ENCODE data around the gene TRAF2.

TRAF2 gene

DNA sequence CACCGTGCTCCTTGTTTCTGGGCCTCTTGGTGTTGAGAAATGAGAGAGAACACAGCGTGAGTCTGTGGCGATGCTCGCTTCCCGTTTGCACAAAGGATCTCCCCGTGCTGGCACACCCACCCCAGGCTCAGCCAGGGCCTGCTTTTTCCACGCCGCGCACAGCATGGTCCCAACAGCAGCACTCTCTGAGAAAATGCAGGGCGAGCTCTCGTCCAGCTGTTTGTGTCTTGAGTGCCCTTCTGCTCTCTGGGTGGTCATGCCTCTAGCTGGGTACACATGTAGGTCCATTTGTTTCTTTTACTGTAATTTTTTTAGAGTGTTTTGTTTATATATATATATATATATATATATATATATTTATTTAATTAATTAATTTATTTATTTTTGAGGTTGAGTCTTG is 31.6 kb downstream of the TRAF2 start:
- POLR2A ChIA-PET, result no interaction called here
- DNase-seq (ENCODE audit: low read depth, low spot score), result no peak
- CTCF ChIA-PET, result no interaction called here
- TF ChIP-seq, protein P1, sequence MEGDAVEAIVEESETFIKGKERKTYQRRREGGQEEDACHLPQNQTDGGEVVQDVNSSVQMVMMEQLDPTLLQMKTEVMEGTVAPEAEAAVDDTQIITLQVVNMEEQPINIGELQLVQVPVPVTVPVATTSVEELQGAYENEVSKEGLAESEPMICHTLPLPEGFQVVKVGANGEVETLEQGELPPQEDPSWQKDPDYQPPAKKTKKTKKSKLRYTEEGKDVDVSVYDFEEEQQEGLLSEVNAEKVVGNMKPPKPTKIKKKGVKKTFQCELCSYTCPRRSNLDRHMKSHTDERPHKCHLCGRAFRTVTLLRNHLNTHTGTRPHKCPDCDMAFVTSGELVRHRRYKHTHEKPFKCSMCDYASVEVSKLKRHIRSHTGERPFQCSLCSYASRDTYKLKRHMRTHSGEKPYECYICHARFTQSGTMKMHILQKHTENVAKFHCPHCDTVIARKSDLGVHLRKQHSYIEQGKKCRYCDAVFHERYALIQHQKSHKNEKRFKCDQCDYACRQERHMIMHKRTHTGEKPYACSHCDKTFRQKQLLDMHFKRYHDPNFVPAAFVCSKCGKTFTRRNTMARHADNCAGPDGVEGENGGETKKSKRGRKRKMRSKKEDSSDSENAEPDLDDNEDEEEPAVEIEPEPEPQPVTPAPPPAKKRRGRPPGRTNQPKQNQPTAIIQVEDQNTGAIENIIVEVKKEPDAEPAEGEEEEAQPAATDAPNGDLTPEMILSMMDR (IDR thresholded peaks at IDR 0.05; ENCODE audit: insufficient read depth, low read length, missing control alignments), result no peak
- H3K4me3 ChIP-seq (ENCODE audit: low read depth, low read length), result no peak overlapping the region

DNA sequence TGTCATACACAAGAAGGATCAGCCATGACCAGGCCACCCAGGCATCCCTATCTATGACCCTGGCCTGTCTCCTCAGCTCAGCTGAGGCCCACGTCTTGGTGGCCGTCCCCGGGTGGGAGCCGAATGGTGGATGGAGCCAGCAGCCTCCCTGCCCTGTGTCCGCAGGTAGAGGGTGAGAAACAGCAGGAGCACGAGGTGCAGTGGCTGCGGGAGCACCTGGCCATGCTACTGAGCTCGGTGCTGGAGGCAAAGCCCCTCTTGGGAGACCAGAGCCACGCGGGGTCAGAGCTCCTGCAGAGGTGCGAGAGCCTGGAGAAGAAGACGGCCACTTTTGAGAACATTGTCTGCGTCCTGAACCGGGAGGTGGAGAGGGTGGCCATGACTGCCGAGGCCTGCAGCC is 33.8 kb downstream of the TRAF2 start:
- TF ChIP-seq, protein P1 (IDR thresholded peaks at IDR 0.05; ENCODE audit: insufficient read depth, low read length, missing control alignments), result no peak
- POLR2A ChIA-PET, result no interaction called here
- no peak overlapping the region for H3K4me3 ChIP-seq (ENCODE audit: low read depth, low read length)
- CTCF ChIA-PET, result interaction anchor here (0.9 to 2.1 kb wide), 3 partner anchors 16 to 115 kb away, joined by 3 to 6 read pairs (median 4); no protein-coding TSS in a partner anchor
- no peak for DNase-seq (ENCODE audit: low read depth, low spot score)

DNA sequence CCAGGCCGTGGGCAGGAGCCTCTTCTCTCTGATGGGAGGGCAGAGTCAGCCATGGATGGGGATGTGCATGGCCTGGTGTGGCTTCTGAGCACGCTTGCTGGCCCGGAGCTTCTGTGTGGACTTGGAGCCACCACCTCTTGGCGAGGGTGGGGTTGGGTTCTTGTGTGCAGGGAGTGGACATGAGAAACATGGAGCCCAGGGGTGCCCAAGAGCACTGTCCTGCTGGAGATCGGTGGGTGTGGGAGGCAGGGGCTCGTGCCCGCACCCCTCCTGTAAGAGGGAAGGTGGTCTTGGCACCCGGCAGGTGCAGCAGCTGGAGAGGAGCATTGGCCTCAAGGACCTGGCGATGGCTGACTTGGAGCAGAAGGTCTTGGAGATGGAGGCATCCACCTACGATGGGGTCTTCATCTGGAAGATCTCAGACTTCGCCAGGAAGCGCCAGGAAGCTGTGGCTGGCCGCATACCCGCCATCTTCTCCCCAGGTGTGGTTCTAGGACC is 34.5 kb downstream of the TRAF2 start:
- CTCF ChIA-PET, result interaction anchor here (0.9 to 2.1 kb wide), 2 partner anchors 15 to 114 kb away, joined by 4 to 6 read pairs; no protein-coding TSS in a partner anchor

DNA sequence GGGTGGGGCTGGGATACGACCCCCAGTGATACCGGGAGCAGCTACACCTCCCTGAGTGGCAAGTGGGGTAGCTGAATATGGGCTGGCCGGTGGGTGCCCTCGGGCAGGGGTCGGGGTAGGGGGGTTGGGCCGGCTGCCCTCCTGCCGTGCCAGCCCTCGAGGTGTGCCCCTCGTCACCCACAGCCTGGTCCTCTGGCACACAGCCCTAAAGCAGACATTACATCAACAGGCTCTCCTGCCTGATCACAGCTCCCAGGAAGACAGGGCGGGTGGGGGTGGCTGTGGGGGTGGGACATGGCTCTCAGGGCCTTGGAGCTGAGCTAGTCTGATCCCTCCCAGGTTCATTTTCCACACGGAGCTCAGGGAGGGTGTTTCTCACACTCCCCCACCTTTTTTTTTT is 35.0 kb downstream of the TRAF2 start:
- CTCF ChIA-PET, result interaction anchor here (2.1 kb wide), 1 partner anchor 15 kb away, joined by 6 read pairs; no protein-coding TSS in a partner anchor
- no peak for DNase-seq (ENCODE audit: low read depth, low spot score)
- no peak overlapping the region for H3K4me3 ChIP-seq (ENCODE audit: low read depth, low read length)
- TF ChIP-seq, protein P1 (IDR thresholded peaks at IDR 0.05; ENCODE audit: insufficient read depth, low read length, missing control alignments), result no peak
- POLR2A ChIA-PET, result no interaction called here

More for the DNA sequence above, 34.5 kb downstream of the TRAF2 start:
- H3K4me3 ChIP-seq (ENCODE audit: low read depth, low read length), result no peak overlapping the region
- DNase-seq (ENCODE audit: low read depth, low spot score), result no peak
- TF ChIP-seq, protein P1 (IDR thresholded peaks at IDR 0.05; ENCODE audit: insufficient read depth, low read length, missing control alignments), result no peak
- POLR2A ChIA-PET, result no interaction called here

DNA sequence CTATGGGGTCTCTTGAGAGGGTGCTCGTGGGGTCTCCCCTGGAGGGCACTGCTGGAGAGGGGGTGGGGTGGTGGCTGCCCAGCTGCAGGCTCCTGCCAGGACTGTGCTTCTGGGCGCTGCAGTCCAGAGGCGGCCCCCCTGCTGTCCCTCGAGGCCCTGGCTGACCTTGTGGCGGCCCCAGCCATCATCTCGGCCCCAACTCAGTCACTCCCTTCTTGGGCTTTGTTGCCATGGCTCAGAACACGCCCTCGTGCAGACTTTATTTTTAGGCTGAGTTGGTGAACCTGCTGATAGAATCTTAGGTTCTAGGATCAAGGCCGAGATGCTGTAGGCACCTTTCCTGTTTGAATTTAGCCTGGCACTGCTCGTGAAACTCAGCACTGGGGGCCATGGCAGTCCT is 35.4 kb downstream of the TRAF2 start:
- no peak overlapping the region for H3K4me3 ChIP-seq (ENCODE audit: low read depth, low read length)
- TF ChIP-seq, protein P1 (IDR thresholded peaks at IDR 0.05; ENCODE audit: insufficient read depth, low read length, missing control alignments), result no peak
- POLR2A ChIA-PET, result no interaction called here
- CTCF ChIA-PET, result no interaction called here
- no peak for DNase-seq (ENCODE audit: low read depth, low spot score)

DNA sequence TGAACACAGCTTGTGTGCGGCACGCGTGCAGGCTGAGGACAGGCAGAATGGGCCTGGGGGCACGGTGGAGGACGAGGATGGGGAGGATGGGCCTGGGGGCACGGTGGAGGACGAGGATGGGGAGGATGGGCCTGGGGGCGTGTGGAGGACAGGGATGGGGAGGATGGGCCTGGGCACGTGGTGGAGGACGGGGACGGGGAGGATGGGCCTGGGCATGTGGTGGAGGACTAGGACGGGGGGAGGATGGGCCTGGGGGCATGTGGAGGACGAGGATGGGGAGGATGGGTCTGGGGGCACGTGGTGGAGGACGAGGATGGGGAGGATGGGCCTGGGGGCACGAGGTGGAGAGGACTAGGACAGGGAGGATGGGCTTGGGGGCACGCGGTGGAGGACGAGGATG is 36.2 kb downstream of the TRAF2 start:
- TF ChIP-seq, protein P1 (IDR thresholded peaks at IDR 0.05; ENCODE audit: insufficient read depth, low read length, missing control alignments), result no peak
- CTCF ChIA-PET, result no interaction called here
- DNase-seq (ENCODE audit: low read depth, low spot score), result no peak
- POLR2A ChIA-PET, result no interaction called here
- H3K4me3 ChIP-seq (ENCODE audit: low read depth, low read length), result no peak overlapping the region

All from AG04449 (cell line).